Measurements from ENCODE around the gene DCANP1.

GRCh38 chr5:135440916-135441315 lies 6.2 kb downstream of the DCANP1 start:
- no peak for TF ChIP-seq CTCF (IDR thresholded peaks at IDR 0.05)
- TF ChIP-seq JUN (CRISPR knock-in tag; IDR thresholded peaks at IDR 0.05): no peak
- TF ChIP-seq ATF3 (CRISPR knock-in tag; conservative IDR thresholded peaks at IDR 0.05): no peak
- TF ChIP-seq PRRX2 (CRISPR knock-in tag; IDR thresholded peaks at IDR 0.05): no peak
- TF ChIP-seq PRDM15 (CRISPR knock-in tag; IDR thresholded peaks at IDR 0.05): no peak
- TF ChIP-seq ZBTB43 (CRISPR knock-in tag; IDR thresholded peaks at IDR 0.05): no peak
- no peak for TF ChIP-seq ZNF121 (CRISPR knock-in tag; IDR thresholded peaks at IDR 0.05)
- no peak for TF ChIP-seq NR3C1 (CRISPR knock-in tag; conservative IDR thresholded peaks at IDR 0.05; ENCODE audit: low read depth)
- TF ChIP-seq ATF6 (CRISPR knock-in tag; IDR thresholded peaks at IDR 0.05): no peak
- TF ChIP-seq MAX (CRISPR knock-in tag; IDR thresholded peaks at IDR 0.05): no peak

Data from WTC11 (cell line).